SK-N-SH (cell line): ENCODE data around the gene SUGP2. TPM values are rescaled to one million over a fixed set of nuclear protein-coding genes. Genes with fewer than 3 reads are reported as not detected.

Source experiments
- CTCF ChIA-PET: fragments of 300-600, 350-600 bp; formaldehyde crosslinking; extraction: SDS; loops from one replicate; lab custom pipeline; 2021; lab: Yijun Ruan, JAX
- POLR2A ChIA-PET: fragments of 350-600 bp; sonication (Branson Sonifier 250); formaldehyde crosslinking; extraction: SDS; loops from one replicate; lab custom pipeline; 2020; ENCODE audit warnings: antibody characterized with exemption, inconsistent platforms; lab: Yijun Ruan, JAX
- DNase-seq: peaks from one replicate; pipeline ENCODE4 v3.0.0; 2012
- H2AFZ ChIP-seq: fragments of 200-600 bp; sonication (generic); 2 replicates; pipeline ENCODE4 v1.8.1; 2016; ENCODE audit warnings: antibody characterized with exemption, mild to moderate bottlenecking, low read depth
- H3F3A ChIP-seq: fragments of 200-600 bp; sonication (generic); replicated peaks from 2 replicates; pipeline ENCODE3; 2016; ENCODE audit warnings: antibody characterized with exemption, mild to moderate bottlenecking; ENCODE audit not compliant: insufficient read depth
- H3K27ac ChIP-seq, 2 experiments: fragments of 200-500 bp in 1 of 2; fragments of 200-600 bp in 1 of 2; sonication (Bioruptor generic) in 1 of 2; sonication (generic), shearing (Covaris generic) in 1 of 2; 2 replicates each; pipeline versions ENCODE4 v1.5.1 to v1.6.1; 2014 to 2016; ENCODE audit warnings: low read depth in 2 of 2, inconsistent platforms in 1 of 2, low read length in 1 of 2, mild to moderate bottlenecking in 1 of 2, mixed read lengths in 1 of 2
- H3K27me3 ChIP-seq: fragments of 200-600 bp; sonication (generic), shearing (Covaris generic); 2 replicates; pipeline ENCODE4 v1.6.1; 2016; ENCODE audit warnings: mixed run types; ENCODE audit not compliant: insufficient read depth
- H3K36me3 ChIP-seq, 2 experiments: fragments of 200-500 bp in 1 of 2; fragments of 200-600 bp in 1 of 2; sonication (Bioruptor generic) in 1 of 2; sonication (generic) in 1 of 2; replicated peaks in 1 of 2; 2 replicates each; pipeline versions ENCODE3 to v1.5.1; 2014 to 2016; ENCODE audit warnings: low read length in 1 of 2, mild to moderate bottlenecking in 1 of 2; ENCODE audit not compliant: insufficient read depth in 2 of 2, control insufficient read depth in 1 of 2
- H3K4me1 ChIP-seq, 2 experiments: fragments of 200-500 bp in 1 of 2; fragments of 200-600 bp in 1 of 2; sonication (Bioruptor generic) in 1 of 2; sonication (generic), shearing (Covaris generic) in 1 of 2; 2 replicates each; pipeline versions ENCODE4 v1.5.1 to v1.6.1; 2014 to 2016; ENCODE audit warnings: low read depth in 1 of 2, low read length in 1 of 2, mixed run types in 1 of 2; ENCODE audit not compliant: insufficient read depth in 2 of 2, control insufficient read depth in 1 of 2
- H3K4me2 ChIP-seq: fragments of 200-600 bp; sonication (generic), shearing (Covaris generic); 2 replicates; pipeline ENCODE4 v1.6.1; 2017; ENCODE audit warnings: mixed run types
- H3K4me3 ChIP-seq, 2 experiments: fragments of 200-500 bp in 1 of 2; fragments of 200-600 bp in 1 of 2; sonication (Bioruptor generic) in 1 of 2; sonication (generic), shearing (Covaris generic) in 1 of 2; 2 replicates each; pipeline versions ENCODE4 v1.5.1 to v1.8.1; 2014 to 2016; ENCODE audit warnings: low read depth in 2 of 2, inconsistent platforms in 1 of 2, low read length in 1 of 2, mild to moderate bottlenecking in 1 of 2, mixed read lengths in 1 of 2, moderate library complexity in 1 of 2
- H3K79me2 ChIP-seq: fragments of 200-600 bp; sonication (generic); 2 replicates; pipeline ENCODE4 v1.8.1; 2017; ENCODE audit warnings: mild to moderate bottlenecking; ENCODE audit not compliant: insufficient read depth
- H3K9ac ChIP-seq: fragments of 200-600 bp; sonication (generic); 2 replicates; pipeline ENCODE4 v1.6.1; 2017; ENCODE audit warnings: mixed run types
- H3K9me2 ChIP-seq: fragments of 200-600 bp; sonication (generic); 2 replicates; pipeline ENCODE4 v1.6.1; 2017; ENCODE audit warnings: mixed run types
- H3K9me3 ChIP-seq: fragments of 200-600 bp; sonication (generic); 2 replicates; pipeline ENCODE4 v1.6.1; 2017; ENCODE audit warnings: mixed run types, mild to moderate bottlenecking, moderate library complexity
- H4K20me1 ChIP-seq: fragments of 200-600 bp; sonication (generic); 2 replicates; pipeline ENCODE4 v1.6.1; 2017; ENCODE audit warnings: mild to moderate bottlenecking, mixed run types; ENCODE audit not compliant: insufficient read depth
- ELF1 ChIP-seq: IDR thresholded peaks from 2 replicates; pipeline ENCODE4 v1.4.0; 2012
- FOSL2 ChIP-seq: IDR thresholded peaks from 2 replicates; pipeline ENCODE4 v1.4.0; 2012; ENCODE audit warnings: low read depth, mild to moderate bottlenecking, moderate library complexity, borderline replicate concordance
- FOXM1 ChIP-seq: IDR thresholded peaks from 2 replicates; pipeline ENCODE4 v1.4.0; 2012; ENCODE audit warnings: low read depth, mild to moderate bottlenecking
- GABPA ChIP-seq: IDR thresholded peaks from 2 replicates; pipeline ENCODE4 v1.4.0; 2012; ENCODE audit warnings: low read depth, mild to moderate bottlenecking
- MEF2A ChIP-seq: IDR thresholded peaks from 2 replicates; pipeline ENCODE4 v1.4.0; 2012; ENCODE audit warnings: low read depth, borderline replicate concordance
- MXI1 ChIP-seq: IDR thresholded peaks from 2 replicates; pipeline ENCODE4 v1.6.1; 2012; ENCODE audit warnings: mild to moderate bottlenecking, low read depth, low read length, improper control_type of control experiment
- POLR2AphosphoS5 ChIP-seq: IDR thresholded peaks from 2 replicates; pipeline ENCODE4 v1.6.1; 2012; ENCODE audit warnings: low read depth, low read length
- RAD21 ChIP-seq: IDR thresholded peaks from 2 replicates; pipeline ENCODE4 v1.6.1; 2012; ENCODE audit warnings: mild to moderate bottlenecking, low read length
- RCOR1 ChIP-seq: fragments of 150-350 bp; IDR thresholded peaks from 2 replicates; pipeline ENCODE4 v1.6.1; 2017; ENCODE audit warnings: antibody characterized with exemption, low read length
- RFX5 ChIP-seq: IDR thresholded peaks from 2 replicates; pipeline ENCODE4 v1.6.1; 2012; ENCODE audit warnings: mild to moderate bottlenecking, improper control_type of control experiment, low read length
- SIN3A ChIP-seq: IDR thresholded peaks from 2 replicates; pipeline ENCODE4 v1.6.1; 2012; ENCODE audit warnings: low read depth, mild to moderate bottlenecking, low read length, moderate library complexity, borderline replicate concordance
- SMC3 ChIP-seq: IDR thresholded peaks from 2 replicates; pipeline ENCODE4 v1.6.1; 2012; ENCODE audit warnings: low read depth, low read length, improper control_type of control experiment
- TAF1 ChIP-seq: IDR thresholded peaks from 2 replicates; pipeline ENCODE4 v1.6.1; 2012; ENCODE audit warnings: low read depth, mild to moderate bottlenecking, low read length, moderate library complexity, borderline replicate concordance
- YY1 ChIP-seq: IDR thresholded peaks from 2 replicates; pipeline ENCODE4 v1.4.0; 2012; ENCODE audit warnings: low read depth, mild to moderate bottlenecking
- WGBS: methylation state at CpG from one replicate; pipeline ENCODE4 v1.1.6; 2017; ENCODE audit warnings: low lambda C conversion rate; 5-methylcytosine and 5-hydroxymethylcytosine counted together
- polyA plus RNA-seq, 3 experiments: library from polyadenylated mRNA; depleted of rRNA; stranded (reverse); fragments of >200 nt; gene quantifications; 2 replicates each; pipeline ENCODE4 v1.2.3, GENCODE V29; 2012
- TF ChIP-seq, protein P1 (sequence below): IDR thresholded peaks from 2 replicates; pipeline ENCODE4; 2012
- TF ChIP-seq, protein P2 (sequence below): IDR thresholded peaks from 2 replicates; pipeline ENCODE4 v1.6.1; 2012; ENCODE audit warnings: mild to moderate bottlenecking, low read depth, low read length, moderate library complexity
- TF ChIP-seq, protein P3 (sequence below): fragments of 200-600 bp; sonication (generic); IDR thresholded peaks from 2 replicates; pipeline ENCODE4 v1.6.1; 2017; ENCODE audit warnings: antibody characterized with exemption, mild to moderate bottlenecking, moderate library complexity
- TF ChIP-seq, protein P4 (sequence below): IDR thresholded peaks from 2 replicates; pipeline ENCODE4 v1.4.0; 2012; ENCODE audit warnings: low read depth, borderline replicate concordance

The SUGP2 gene
- polyA plus RNA-seq, 1 of the 3 experiments (the other 2 are of a cell fraction), result 56.3 TPM

DNA sequence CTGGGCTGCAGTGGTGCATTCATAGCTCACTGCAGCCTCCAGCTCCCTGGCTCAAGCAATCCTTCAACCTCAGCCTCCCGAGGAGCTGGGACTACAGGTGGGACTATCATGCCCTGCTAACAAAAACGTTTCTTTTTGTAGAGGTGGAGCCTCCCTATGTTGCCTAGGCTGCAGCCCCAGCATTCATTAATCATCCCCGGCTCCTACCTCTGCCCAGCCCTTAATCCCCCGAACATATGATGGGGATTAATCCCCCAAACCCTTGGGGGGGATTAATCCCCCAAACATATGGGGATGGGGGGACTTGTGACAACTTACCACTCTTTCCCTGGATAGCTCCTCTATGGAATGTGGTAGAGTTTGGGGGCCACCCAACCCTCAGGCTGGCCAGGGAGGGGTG lies 45.9 kb downstream of the SUGP2 start:
- no peak for DNase-seq
- Histone ChIP-seq H3K4me3 (no peak overlapping the region), H3K4me1 (no peaks in the 10 kb centered on the region), H3K27me3 (no peaks in the 10 kb centered on the region; the same call in 1 of the 2 replicates), H4K20me1 (no peaks in the 10 kb centered on the region), H3K27ac (no peak overlapping the region), H3K79me2 (no peaks in the 10 kb centered on the region), H3K9me2 (no peaks in the 10 kb centered on the region), H3K9ac (no peak overlapping the region), H2AFZ (no peak overlapping the region), H3K4me2 (no peak overlapping the region), H3K36me3 (peaks cover 0 to 9% of the 10 kb centered on the region in 2 experiments), H3K9me3 (no peaks in the 10 kb centered on the region), H3F3A (peaks cover 5% of the 10 kb centered on the region)
- ChIA-PET CTCF (interaction anchor here (0.6 to 3.6 kb wide), 38 partner anchors 8 to 537 kb away, joined by 3 to 45 read pairs (median 5); partner anchors contain the start of genes CERS1, COPE, DDX49 and REX1BD), POLR2A (interaction anchor here (0.6 kb wide), 1 partner anchor 88 kb away, joined by 6 read pairs; no protein-coding TSS in a partner anchor)
- WGBS, result 70% methylated on average over 4 of the region's 4 CpGs
- TF ChIP-seq RAD21 (no peak), MXI1 (no peak), RCOR1 (no peak), YY1 (no peak), POLR2AphosphoS5 (no peak), SIN3A (no peak), GABPA (no peak)
- TF ChIP-seq, protein P1, sequence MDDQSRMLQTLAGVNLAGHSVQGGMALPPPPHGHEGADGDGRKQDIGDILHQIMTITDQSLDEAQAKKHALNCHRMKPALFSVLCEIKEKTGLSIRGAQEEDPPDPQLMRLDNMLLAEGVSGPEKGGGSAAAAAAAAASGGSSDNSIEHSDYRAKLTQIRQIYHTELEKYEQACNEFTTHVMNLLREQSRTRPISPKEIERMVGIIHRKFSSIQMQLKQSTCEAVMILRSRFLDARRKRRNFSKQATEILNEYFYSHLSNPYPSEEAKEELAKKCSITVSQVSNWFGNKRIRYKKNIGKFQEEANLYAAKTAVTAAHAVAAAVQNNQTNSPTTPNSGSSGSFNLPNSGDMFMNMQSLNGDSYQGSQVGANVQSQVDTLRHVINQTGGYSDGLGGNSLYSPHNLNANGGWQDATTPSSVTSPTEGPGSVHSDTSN, result no peak
- TF ChIP-seq, protein P2, sequence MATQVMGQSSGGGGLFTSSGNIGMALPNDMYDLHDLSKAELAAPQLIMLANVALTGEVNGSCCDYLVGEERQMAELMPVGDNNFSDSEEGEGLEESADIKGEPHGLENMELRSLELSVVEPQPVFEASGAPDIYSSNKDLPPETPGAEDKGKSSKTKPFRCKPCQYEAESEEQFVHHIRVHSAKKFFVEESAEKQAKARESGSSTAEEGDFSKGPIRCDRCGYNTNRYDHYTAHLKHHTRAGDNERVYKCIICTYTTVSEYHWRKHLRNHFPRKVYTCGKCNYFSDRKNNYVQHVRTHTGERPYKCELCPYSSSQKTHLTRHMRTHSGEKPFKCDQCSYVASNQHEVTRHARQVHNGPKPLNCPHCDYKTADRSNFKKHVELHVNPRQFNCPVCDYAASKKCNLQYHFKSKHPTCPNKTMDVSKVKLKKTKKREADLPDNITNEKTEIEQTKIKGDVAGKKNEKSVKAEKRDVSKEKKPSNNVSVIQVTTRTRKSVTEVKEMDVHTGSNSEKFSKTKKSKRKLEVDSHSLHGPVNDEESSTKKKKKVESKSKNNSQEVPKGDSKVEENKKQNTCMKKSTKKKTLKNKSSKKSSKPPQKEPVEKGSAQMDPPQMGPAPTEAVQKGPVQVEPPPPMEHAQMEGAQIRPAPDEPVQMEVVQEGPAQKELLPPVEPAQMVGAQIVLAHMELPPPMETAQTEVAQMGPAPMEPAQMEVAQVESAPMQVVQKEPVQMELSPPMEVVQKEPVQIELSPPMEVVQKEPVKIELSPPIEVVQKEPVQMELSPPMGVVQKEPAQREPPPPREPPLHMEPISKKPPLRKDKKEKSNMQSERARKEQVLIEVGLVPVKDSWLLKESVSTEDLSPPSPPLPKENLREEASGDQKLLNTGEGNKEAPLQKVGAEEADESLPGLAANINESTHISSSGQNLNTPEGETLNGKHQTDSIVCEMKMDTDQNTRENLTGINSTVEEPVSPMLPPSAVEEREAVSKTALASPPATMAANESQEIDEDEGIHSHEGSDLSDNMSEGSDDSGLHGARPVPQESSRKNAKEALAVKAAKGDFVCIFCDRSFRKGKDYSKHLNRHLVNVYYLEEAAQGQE, result no peak
- TF ChIP-seq, protein P3, sequence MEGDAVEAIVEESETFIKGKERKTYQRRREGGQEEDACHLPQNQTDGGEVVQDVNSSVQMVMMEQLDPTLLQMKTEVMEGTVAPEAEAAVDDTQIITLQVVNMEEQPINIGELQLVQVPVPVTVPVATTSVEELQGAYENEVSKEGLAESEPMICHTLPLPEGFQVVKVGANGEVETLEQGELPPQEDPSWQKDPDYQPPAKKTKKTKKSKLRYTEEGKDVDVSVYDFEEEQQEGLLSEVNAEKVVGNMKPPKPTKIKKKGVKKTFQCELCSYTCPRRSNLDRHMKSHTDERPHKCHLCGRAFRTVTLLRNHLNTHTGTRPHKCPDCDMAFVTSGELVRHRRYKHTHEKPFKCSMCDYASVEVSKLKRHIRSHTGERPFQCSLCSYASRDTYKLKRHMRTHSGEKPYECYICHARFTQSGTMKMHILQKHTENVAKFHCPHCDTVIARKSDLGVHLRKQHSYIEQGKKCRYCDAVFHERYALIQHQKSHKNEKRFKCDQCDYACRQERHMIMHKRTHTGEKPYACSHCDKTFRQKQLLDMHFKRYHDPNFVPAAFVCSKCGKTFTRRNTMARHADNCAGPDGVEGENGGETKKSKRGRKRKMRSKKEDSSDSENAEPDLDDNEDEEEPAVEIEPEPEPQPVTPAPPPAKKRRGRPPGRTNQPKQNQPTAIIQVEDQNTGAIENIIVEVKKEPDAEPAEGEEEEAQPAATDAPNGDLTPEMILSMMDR, result no peak

DNA sequence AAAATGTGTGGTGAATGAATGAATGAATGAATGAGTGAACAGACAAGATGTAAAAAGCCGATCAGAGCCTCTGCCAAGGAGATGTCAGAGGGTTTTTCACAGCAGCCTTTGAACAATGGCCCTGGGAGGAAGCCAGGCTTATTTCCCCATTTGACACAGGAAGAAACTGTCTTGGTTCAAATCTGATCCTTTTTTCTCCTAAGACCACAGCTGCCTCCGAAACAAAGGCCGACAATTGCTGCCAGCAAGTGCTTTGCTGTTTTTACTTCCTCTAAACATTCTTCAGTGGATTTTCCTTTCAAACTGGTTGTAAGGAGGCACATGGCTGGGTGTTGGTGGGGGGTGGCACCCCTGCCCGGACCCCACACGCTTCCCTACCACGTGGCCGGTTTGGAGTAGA lies 48.1 kb downstream of the SUGP2 start:
- Histone ChIP-seq H3K9me2 (no peaks in the 10 kb centered on the region), H3K9me3 (no peaks in the 10 kb centered on the region), H3K4me1 (no peaks in the 10 kb centered on the region), H3K4me3 (no peak overlapping the region), H3K27ac (no peak overlapping the region), H3K4me2 (no peak overlapping the region), H4K20me1 (no peaks in the 10 kb centered on the region), H3F3A (no peaks in the 10 kb centered on the region), H3K36me3 (no peaks in the 10 kb centered on the region), H3K27me3 (no peaks in the 10 kb centered on the region; the same call in 1 of the 2 replicates), H3K79me2 (no peaks in the 10 kb centered on the region), H3K9ac (no peak overlapping the region), H2AFZ (no peak overlapping the region)
- CTCF ChIA-PET, result interaction anchor here (0.6 to 3.6 kb wide), 3 partner anchors 10 to 119 kb away, joined by 3 to 45 read pairs (median 6); partner anchors contain the start of gene CERS1
- TF ChIP-seq, protein P4, sequence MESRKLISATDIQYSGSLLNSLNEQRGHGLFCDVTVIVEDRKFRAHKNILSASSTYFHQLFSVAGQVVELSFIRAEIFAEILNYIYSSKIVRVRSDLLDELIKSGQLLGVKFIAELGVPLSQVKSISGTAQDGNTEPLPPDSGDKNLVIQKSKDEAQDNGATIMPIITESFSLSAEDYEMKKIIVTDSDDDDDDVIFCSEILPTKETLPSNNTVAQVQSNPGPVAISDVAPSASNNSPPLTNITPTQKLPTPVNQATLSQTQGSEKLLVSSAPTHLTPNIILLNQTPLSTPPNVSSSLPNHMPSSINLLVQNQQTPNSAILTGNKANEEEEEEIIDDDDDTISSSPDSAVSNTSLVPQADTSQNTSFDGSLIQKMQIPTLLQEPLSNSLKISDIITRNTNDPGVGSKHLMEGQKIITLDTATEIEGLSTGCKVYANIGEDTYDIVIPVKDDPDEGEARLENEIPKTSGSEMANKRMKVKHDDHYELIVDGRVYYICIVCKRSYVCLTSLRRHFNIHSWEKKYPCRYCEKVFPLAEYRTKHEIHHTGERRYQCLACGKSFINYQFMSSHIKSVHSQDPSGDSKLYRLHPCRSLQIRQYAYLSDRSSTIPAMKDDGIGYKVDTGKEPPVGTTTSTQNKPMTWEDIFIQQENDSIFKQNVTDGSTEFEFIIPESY, result no peak
- TF ChIP-seq, protein P1, result no peak
- TF ChIP-seq TAF1, result no peak
- no peak for TF ChIP-seq YY1
- no peak for TF ChIP-seq SMC3
- no peak for TF ChIP-seq MEF2A
- no peak for TF ChIP-seq FOXM1
- TF ChIP-seq ELF1, result no peak
- no peak for TF ChIP-seq FOSL2
- no peak for TF ChIP-seq RFX5
- no peak for TF ChIP-seq RAD21
- POLR2A ChIA-PET, result no interaction called here
- DNase-seq, result no peak
- WGBS, result 89% methylated on average over 7 of the region's 7 CpGs
